Activated CD8-positive, alpha-beta T cell treated with anti-CD3 and anti-CD28 coated beads, Interleukin-2, amount 10 ng/mL, durations not matched to agents 7 days and 5 days (primary cell): ENCODE data around the gene ROPN1B. TPM values are rescaled to one million over a fixed set of nuclear protein-coding genes. Genes with fewer than 3 reads are reported as not detected.

Experiments
- ATAC-seq: fragments of 150-1000 bp; cut with Tn5 transposase; one replicate; pipeline ENCODE4 v1.10.0; 2021; ENCODE audit warnings: moderate library complexity
- CTCF ChIA-PET: fragments of 350-600 bp; sonication (Branson Sonifier 250); formaldehyde crosslinking; loops from one replicate; lab custom pipeline; 2021; ENCODE audit warnings: antibody characterized with exemption; lab: Charles Lee
- POLR2A ChIA-PET: fragments of 350-600 bp; sonication (Branson Sonifier 250); formaldehyde crosslinking; loops from one replicate; lab custom pipeline; 2021; ENCODE audit warnings: antibody characterized with exemption; lab: Charles Lee
- DNase-seq: peaks from one replicate; pipeline ENCODE4 v3.0.0-alpha.2; 2020
- H3K27ac Mint-ChIP-seq: one replicate; pipeline ENCODE4 v1.8.0; 2021; ENCODE audit warnings: mild to moderate bottlenecking, mixed read lengths
- H3K27me3 Mint-ChIP-seq: one replicate; pipeline ENCODE4 v1.8.0; 2021; ENCODE audit warnings: low read depth, mixed read lengths
- H3K36me3 Mint-ChIP-seq: one replicate; pipeline ENCODE4 v1.8.0; 2021; ENCODE audit warnings: low read depth, mixed read lengths
- H3K4me1 Mint-ChIP-seq: one replicate; pipeline ENCODE4 v1.8.0; 2021; ENCODE audit warnings: low read depth, mixed read lengths
- H3K4me3 Mint-ChIP-seq: one replicate; pipeline ENCODE4 v1.8.0; 2021; ENCODE audit warnings: mild to moderate bottlenecking, mixed read lengths
- H3K9me3 Mint-ChIP-seq: one replicate; pipeline ENCODE4 v1.8.0; 2022; ENCODE audit warnings: mixed read lengths; ENCODE audit not compliant: insufficient read depth
- total RNA-seq, 2 experiments: library from RNA; stranded (reverse); gene quantifications; one replicate each; pipeline ENCODE4 v1.2.3, GENCODE V29; 2021

The ROPN1B gene
- total RNA-seq, 2 experiments from 2014 or later, result not detected

DNA sequence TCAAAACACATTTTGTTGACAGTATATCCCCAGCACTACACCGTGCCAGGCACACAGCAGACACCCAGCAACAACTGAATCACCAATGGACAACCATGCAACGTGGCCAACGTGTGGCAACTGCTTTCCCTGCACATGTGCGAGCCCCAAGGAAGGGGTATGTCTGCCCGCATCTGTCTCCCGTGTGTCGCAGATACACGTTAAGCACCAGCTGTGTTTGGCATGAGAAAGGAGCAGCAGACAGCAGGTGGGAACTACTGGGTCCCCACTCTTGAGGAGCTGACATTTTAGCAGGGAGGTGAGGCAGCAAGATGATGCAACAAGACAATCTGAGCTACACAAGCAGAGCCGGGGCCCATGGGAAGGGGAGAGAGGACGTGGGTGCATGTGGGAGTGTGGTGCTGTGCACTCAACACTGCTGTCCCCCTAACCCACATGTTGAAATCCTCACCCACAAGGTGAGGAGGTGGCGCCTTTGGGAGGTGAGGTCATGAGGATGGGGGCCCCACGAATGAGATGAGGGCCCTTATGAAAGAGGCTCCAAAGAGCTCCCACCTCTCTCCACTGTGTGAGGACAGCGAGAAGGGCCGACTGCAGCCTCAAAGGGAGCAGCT is 56.2 kb downstream of the ROPN1B start:
- DNase-seq, result no peak
- Mint-ChIP-seq H3K9me3 (peaks cover 10% of the 10 kb centered on the region), H3K36me3 (peaks cover 22% of the 10 kb centered on the region), H3K4me1 (peaks cover 14% of the 10 kb centered on the region), H3K27me3 (no peaks in the 10 kb centered on the region), H3K27ac (no peak overlapping the region), H3K4me3 (no peak overlapping the region)
- CTCF ChIA-PET, result no interaction called here
- ATAC-seq, result no peak
- POLR2A ChIA-PET, result no interaction called here

DNA sequence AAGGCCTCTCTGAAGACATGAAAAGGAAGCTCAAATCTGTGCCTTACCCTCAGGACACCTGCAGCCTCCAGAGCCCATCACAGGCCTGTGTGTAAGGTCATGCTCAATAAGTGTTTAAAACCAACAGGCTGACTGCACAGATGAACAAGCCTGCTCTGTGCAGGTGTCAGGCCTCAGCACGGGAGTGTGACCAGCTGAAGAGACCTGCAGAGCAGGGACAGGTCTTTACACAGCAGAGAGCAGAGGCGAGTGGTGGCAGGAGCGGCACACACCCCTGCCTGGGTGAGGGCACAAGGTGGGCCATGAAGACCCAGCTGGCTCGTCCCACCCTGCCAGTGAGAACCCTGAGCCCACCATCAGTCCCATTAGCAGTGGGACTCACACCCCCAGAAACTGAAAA is 56.9 kb downstream of the ROPN1B start:
- H3K9me3 Mint-ChIP-seq, result peaks cover 10% of the 10 kb centered on the region
- peak overlapping the region; percentile 47 for H3K27ac Mint-ChIP-seq
- POLR2A ChIA-PET, result no interaction called here
- no peak for DNase-seq
- peaks cover 22% of the 10 kb centered on the region for H3K36me3 Mint-ChIP-seq
- CTCF ChIA-PET, result no interaction called here
- ATAC-seq, result no peak
- no peak overlapping the region for H3K4me3 Mint-ChIP-seq
- H3K27me3 Mint-ChIP-seq, result no peaks in the 10 kb centered on the region
- peaks cover 14% of the 10 kb centered on the region for H3K4me1 Mint-ChIP-seq

DNA sequence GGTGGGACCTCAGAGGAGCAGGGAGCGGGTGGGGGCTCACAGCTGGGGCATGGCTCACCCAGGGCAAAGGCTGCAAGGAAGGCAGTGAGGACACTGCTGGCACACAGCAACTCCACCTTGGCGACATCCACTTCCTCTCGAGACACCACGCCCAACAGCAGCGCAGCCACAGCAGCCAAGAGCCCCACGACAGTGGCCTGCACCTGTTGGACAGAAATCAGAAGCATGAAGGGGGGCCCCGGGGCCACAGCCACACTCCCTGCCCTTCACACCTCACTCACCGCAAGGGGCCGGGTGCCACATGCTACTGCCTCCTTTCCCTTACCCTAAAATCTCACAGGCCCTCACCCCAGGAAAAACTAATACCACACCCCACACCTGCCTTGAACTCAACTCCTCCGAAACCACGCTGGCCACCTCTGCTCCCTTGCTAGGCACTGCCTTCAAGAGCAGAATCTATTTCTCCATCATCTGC is 57.3 kb downstream of the ROPN1B start:
- Mint-ChIP-seq H3K4me1 (peaks cover 14% of the 10 kb centered on the region), H3K27me3 (no peaks in the 10 kb centered on the region), H3K27ac (peak overlapping the region; percentile 68), H3K36me3 (peaks cover 22% of the 10 kb centered on the region), H3K9me3 (peaks cover 10% of the 10 kb centered on the region), H3K4me3 (no peak overlapping the region)
- CTCF ChIA-PET, result no interaction called here
- DNase-seq (no peak), ATAC-seq (no peak)
- POLR2A ChIA-PET, result no interaction called here

DNA sequence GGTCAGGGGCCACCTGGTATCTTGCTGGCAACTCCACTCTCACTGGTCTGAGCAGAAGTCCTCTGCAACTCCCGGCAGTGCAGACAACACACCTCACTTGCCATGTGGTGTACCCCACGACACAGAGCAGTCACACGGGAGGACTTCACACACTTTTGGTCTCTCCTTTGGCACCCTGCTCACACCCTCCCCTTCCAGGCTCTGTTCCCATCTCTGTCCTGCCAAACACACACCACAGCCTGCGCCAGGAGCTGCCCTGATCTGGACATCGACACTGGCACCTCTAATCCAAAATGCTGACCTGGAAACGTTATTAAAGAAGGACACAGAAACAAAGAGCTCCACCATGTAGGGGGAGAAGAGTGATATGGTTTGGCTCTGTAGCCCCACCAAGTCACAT is 57.8 kb downstream of the ROPN1B start:
- ChIA-PET POLR2A (no interaction called here), CTCF (no interaction called here)
- DNase-seq (no peak), ATAC-seq (no peak)
- peak overlapping the region; percentile 68 for H3K27ac Mint-ChIP-seq
- peaks cover 10% of the 10 kb centered on the region for H3K9me3 Mint-ChIP-seq
- H3K4me1 Mint-ChIP-seq, result peaks cover 14% of the 10 kb centered on the region
- no peak overlapping the region for H3K4me3 Mint-ChIP-seq
- H3K36me3 Mint-ChIP-seq, result peaks cover 22% of the 10 kb centered on the region
- no peaks in the 10 kb centered on the region for H3K27me3 Mint-ChIP-seq

DNA sequence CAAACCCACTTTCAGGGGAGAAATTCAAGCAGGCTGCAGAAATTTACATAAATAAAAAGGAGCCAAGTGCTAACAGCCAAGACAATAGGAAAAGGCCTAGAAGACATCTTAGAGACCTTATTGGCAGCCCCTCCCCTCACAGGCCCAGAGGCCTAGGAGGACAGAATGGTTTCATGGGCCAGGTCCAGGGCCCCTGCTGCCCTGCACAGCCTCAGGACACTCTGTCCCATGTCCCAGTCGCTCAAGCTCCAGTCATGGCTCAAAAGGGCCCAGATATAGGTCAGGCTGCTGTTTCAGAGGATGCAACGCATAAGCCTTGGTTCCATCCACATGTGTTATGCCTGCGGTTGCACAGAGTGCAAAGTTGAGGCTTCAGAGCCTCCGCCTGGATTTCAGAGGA is 59.1 kb downstream of the ROPN1B start:
- POLR2A ChIA-PET, result no interaction called here
- H3K4me1 Mint-ChIP-seq, result peaks cover 14% of the 10 kb centered on the region
- peaks cover 10% of the 10 kb centered on the region for H3K9me3 Mint-ChIP-seq
- H3K27me3 Mint-ChIP-seq, result no peaks in the 10 kb centered on the region
- no peak overlapping the region for H3K4me3 Mint-ChIP-seq
- peaks cover 22% of the 10 kb centered on the region for H3K36me3 Mint-ChIP-seq
- no peak for ATAC-seq
- no peak overlapping the region for H3K27ac Mint-ChIP-seq
- no peak for DNase-seq
- CTCF ChIA-PET, result no interaction called here

DNA sequence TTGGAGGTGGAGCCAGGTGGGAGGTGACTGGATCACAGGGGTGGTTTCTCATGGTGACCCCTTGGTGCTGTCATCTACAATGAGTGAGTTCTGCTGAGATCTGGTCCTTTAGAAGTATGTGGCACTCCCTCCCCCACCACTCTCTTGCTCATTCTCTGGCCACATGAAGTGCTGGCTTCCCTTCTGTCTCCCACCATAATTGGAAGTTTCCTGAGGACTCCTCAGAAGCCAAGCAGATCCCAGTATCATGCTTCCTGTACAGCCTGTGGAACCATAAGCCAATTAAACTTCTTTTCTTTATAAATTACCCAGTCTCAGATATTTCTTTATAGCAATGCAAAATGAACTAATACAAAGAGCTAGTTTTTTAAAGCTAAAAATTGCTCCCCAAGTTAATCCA is 60.3 kb downstream of the ROPN1B start:
- Mint-ChIP-seq H3K4me1 (peaks cover 14% of the 10 kb centered on the region), H3K36me3 (peaks cover 22% of the 10 kb centered on the region), H3K4me3 (no peak overlapping the region), H3K9me3 (peaks cover 10% of the 10 kb centered on the region), H3K27ac (no peak overlapping the region), H3K27me3 (no peaks in the 10 kb centered on the region)
- DNase-seq (no peak), ATAC-seq (no peak)
- ChIA-PET POLR2A (no interaction called here), CTCF (no interaction called here)

DNA sequence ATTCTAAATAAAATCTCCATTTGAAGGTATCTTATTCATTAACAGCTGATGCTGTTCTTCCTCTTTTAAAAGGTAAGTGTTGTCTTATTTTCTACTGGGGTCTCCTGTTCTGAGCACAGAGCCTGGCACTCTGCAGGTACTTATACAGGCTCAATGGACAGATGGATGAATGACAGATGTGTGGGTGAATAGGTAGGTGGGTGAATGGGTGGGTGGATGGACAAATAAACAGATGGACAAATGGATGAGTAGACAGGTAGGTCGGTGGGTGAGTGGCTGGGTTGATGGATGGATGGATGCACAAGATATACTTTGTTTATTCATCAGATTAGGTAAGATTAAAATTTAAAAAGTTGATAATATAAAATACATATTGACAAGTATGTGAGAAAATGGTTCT is 61.5 kb downstream of the ROPN1B start:
- no peak overlapping the region for H3K4me3 Mint-ChIP-seq
- CTCF ChIA-PET, result no interaction called here
- no peak overlapping the region for H3K27ac Mint-ChIP-seq
- no peak for ATAC-seq
- peaks cover 16% of the 10 kb centered on the region for H3K4me1 Mint-ChIP-seq
- peak; percentile 5 for DNase-seq
- POLR2A ChIA-PET, result no interaction called here
- no peaks in the 10 kb centered on the region for H3K27me3 Mint-ChIP-seq
- peaks cover 22% of the 10 kb centered on the region for H3K36me3 Mint-ChIP-seq
- peaks cover 10% of the 10 kb centered on the region for H3K9me3 Mint-ChIP-seq

DNA sequence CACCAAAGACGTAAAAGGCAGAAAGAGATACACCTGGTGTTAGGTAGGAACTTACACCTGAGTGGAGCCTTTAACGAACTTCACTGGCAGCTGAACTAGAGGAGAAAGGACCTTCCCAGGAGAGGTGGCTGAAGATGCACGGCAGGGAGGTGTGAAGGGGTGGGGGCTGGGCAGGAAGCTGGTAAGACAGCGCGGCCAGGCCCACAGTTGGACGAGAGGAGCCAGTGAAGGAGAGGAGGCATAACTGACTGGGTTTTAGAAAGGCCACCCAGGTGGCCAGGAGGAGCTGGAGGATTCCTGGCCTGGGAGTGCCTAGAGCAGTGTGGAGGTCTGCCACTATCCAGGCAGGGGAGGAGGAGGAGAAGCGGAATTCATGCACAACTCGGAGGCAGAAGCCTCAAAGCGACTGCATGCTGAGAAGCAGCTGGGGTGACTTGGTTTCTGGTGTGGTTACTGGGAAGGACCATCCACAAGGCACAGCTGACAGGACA is 63.0 kb downstream of the ROPN1B start:
- Mint-ChIP-seq H3K36me3 (peaks cover 17% of the 10 kb centered on the region), H3K9me3 (peaks cover 10% of the 10 kb centered on the region), H3K27ac (no peak overlapping the region), H3K27me3 (no peaks in the 10 kb centered on the region), H3K4me3 (no peak overlapping the region), H3K4me1 (peaks cover 2% of the 10 kb centered on the region)
- POLR2A ChIA-PET, result no interaction called here
- CTCF ChIA-PET, result no interaction called here
- no peak for ATAC-seq
- DNase-seq, result peak; percentile 1

Other genes with a start within 250 kb of the ROPN1B start
- 10 to 100 TPM; 22.0 to 26.5 TPM for gene SLC41A3, start 114.9 kb downstream of the ROPN1B start, total RNA-seq
- not detected for gene ALDH1L1, start 211.4 kb downstream of the ROPN1B start, total RNA-seq